Left cardiac atrium (tissue), 4 donors: Measurements from ENCODE around the gene SLC35G3. TPM values are rescaled to one million over a fixed set of nuclear protein-coding genes. Genes with fewer than 3 reads are reported as not detected.
"Not testable (repeated sequence)": the region's sequence is repeated elsewhere in the genome, so short reads cannot be mapped to it uniquely, and the experiment has no call there.

Experiments used
- ATAC-seq, 2 donors: fragments of 200-7000 bp; cut with Tn5 transposase; one replicate each; pipeline ENCODE4 v1.9.1; 2020; ENCODE audit warnings: mild to moderate bottlenecking in 2 of 2, moderate library complexity in 2 of 2
- DNase-seq: peaks from one replicate; pipeline ENCODE4 v3.0.0-alpha.2; 2020
- intact Hi-C, 2 donors: fragments of 100-400 bp; cut with DNase I; formaldehyde crosslinking; loops; one replicate each; pipeline versions ENCODE4 v1.14.1 to v1.15.1; 2022 to 2023
- long read RNA-seq: library from polyadenylated mRNA; unstranded; transcript quantifications from one replicate; pipeline ENCODE4 v2.0.0, GENCODE V29; 2021
- total RNA-seq, 2 donors: library from RNA; stranded (reverse); fragmentation: NEBNext Ultra II Directional; extraction: Animal tissue kit (Norgen Biotek cat#: 25700); gene quantifications; one replicate each; pipeline ENCODE4 v1.2.1, GENCODE V29; 2021
- donor health status: DM: no; HTN: yes; CAD: no.
- donor health status: DM: no; HTN: yes; CAD: no; lungs with severe emphysema.
- donor health status: DM: yes; HTN: yes; CAD: no.
- donor health status: Dilated cardiomyopathy.

The SLC35G3 gene
- total RNA-seq: not detected
- long read RNA-seq: 0 reads

GRCh38 chr17:35194001-35194400, at the start of gene SLC35G3:
Gene SLC35G3, minus strand, starts transcription at chr17:35194393. Its CDS starts 86 bp downstream, at chr17:35194307.
- ATAC-seq, intact Hi-C loops, DNase-seq: not testable (repeated sequence)

GRCh38 chr17:35243561-35244340, 49.6 kb upstream of the SLC35G3 start:
- ATAC-seq (peak; percentile 45 to 55), DNase-seq (peak; percentile 59)
- intact Hi-C loops: loop anchor here in 1 of 2 donors (5.0 kb wide), 1 partner anchor 289 kb away; no protein-coding TSS in a partner anchor

- DNase-seq (peak; percentile 95), ATAC-seq (peak; percentile 95 to 97)
- intact Hi-C loops: loop anchor here in 1 of 2 donors (5.0 kb wide), 1 partner anchor 289 kb away; no protein-coding TSS in a partner anchor
Measured at GRCh38 chr17:35242805-35243560, 48.8 kb upstream of the SLC35G3 start, which contains the start of gene SLFN5. Gene SLFN5, plus strand, starts transcription at chr17:35243072. Its CDS starts 15,619 bp downstream, at chr17:35258691.

GRCh38 chr17:35242158-35242804, 48.1 kb upstream of the SLC35G3 start:
- DNase-seq (peak; percentile 64), ATAC-seq (peak; percentile 32 to 53)
- intact Hi-C loops: loop anchor here in 1 of 2 donors (5.0 kb wide), 1 partner anchor 290 kb away; no protein-coding TSS in a partner anchor

GRCh38 chr17:35241520-35241919, 47.3 kb upstream of the SLC35G3 start:
- ATAC-seq (no peak), DNase-seq (no peak)
- intact Hi-C loops: loop anchor here in 1 of 2 donors (5.0 kb wide), 1 partner anchor 291 kb away; no protein-coding TSS in a partner anchor

- intact Hi-C loops: loop anchor here in 1 of 2 donors (5.0 kb wide), 1 partner anchor 291 kb away; no protein-coding TSS in a partner anchor
- ATAC-seq (no peak), DNase-seq (no peak)
Measured at GRCh38 chr17:35240861-35241260, 46.7 kb upstream of the SLC35G3 start.

- no peak for DNase-seq
- intact Hi-C loops: loop anchor here in 1 of 2 donors (5.0 kb wide), 1 partner anchor 292 kb away; no protein-coding TSS in a partner anchor
- no peak for ATAC-seq
Measured at GRCh38 chr17:35239823-35240222, 45.6 kb upstream of the SLC35G3 start.

GRCh38 chr17:35238821-35239220, 44.6 kb upstream of the SLC35G3 start:
- ATAC-seq (peak in 1 of 2 donors; percentile 6), DNase-seq (no peak)
- intact Hi-C loops: no loop called here

- intact Hi-C loops: no loop called here
- ATAC-seq (no peak), DNase-seq (no peak)
Measured at GRCh38 chr17:35236821-35237220, 42.6 kb upstream of the SLC35G3 start.

- intact Hi-C loops: no loop called here
- ATAC-seq (no peak), DNase-seq (no peak)
Measured at GRCh38 chr17:35235917-35236316, 41.7 kb upstream of the SLC35G3 start.

GRCh38 chr17:35235289-35235688, 41.1 kb upstream of the SLC35G3 start:
- no peak for DNase-seq
- no peak for ATAC-seq

GRCh38 chr17:35234315-35234714, 40.1 kb upstream of the SLC35G3 start:
- ATAC-seq, intact Hi-C loops, DNase-seq: not testable (repeated sequence)

More at GRCh38 chr17:35235289-35235688, 41.1 kb upstream of the SLC35G3 start:
- intact Hi-C loops: no loop called here

- DNase-seq (no peak), ATAC-seq (no peak)
- intact Hi-C loops: no loop called here
Measured at GRCh38 chr17:35229638-35230037, 35.4 kb upstream of the SLC35G3 start.

- DNase-seq (no peak), ATAC-seq (no peak)
- intact Hi-C loops: no loop called here
Measured at GRCh38 chr17:35227546-35227945, 33.4 kb upstream of the SLC35G3 start.

GRCh38 chr17:35224436-35224835, 30.2 kb upstream of the SLC35G3 start:
- ATAC-seq (no peak), DNase-seq (no peak)
- intact Hi-C loops: no loop called here

- intact Hi-C loops: no loop called here
- ATAC-seq: no peak
- no peak for DNase-seq
Measured at GRCh38 chr17:35222452-35222851, 28.3 kb upstream of the SLC35G3 start.

- intact Hi-C loops: no loop called here
- DNase-seq: no peak
- no peak for ATAC-seq
Measured at GRCh38 chr17:35218915-35219314, 24.7 kb upstream of the SLC35G3 start.

GRCh38 chr17:35217107-35217506, 22.9 kb upstream of the SLC35G3 start:
- ATAC-seq (no peak), DNase-seq (no peak)
- intact Hi-C loops: no loop called here

- intact Hi-C loops: no loop called here
- ATAC-seq (peak in 1 of 2 donors; percentile 51), DNase-seq (no peak)
Measured at GRCh38 chr17:35214631-35215273, 20.6 kb upstream of the SLC35G3 start.
